HG03196 (cell line): Measurements from ENCODE around the gene ANAPC10.
A peak's percentile ranks its signal among the peaks of the same experiment; 100 is the strongest.

Source experiments
- ATAC-seq: cut with Tn5 transposase; IDR thresholded peaks from one replicate; pipeline ENCODE4 v1.9.1; 2021; ENCODE audit not compliant: unreplicated experiment

ANAPC10 gene

DNA sequence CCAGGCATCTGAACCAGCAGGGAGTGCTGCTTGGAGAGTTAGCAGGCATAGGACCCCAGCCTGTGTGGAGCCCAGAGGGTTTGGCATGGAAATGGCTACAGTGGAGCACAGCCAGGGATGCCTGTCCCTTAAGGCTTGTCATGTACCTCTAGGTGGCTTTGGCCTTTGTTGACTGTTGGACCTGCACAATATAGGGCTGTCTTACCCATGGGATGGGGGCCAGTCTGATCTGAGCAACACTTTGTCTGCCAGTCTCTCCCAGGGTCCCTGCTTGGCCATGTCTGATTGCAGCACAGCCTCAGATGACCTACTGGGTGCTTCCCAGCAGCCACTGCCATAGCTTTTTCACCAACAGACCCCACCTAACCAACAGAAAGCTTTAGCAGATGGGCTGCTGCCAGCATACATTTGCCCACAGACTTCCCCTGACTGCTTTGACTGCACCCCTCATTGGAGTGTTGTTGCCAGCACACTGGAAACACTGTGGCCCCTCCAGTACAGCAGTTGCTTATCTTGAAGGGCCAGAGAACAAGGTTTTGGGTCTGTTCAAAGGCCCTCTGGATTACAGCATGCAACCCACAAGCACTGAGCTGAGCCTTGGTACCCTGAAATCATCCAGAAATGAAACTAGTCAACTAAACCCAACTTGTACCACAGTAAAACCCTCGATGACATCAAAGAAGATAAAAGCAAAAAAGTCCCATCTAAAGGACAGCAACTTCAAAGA lies 22.1 kb downstream of the ANAPC10 start:
- no peak for ATAC-seq

DNA sequence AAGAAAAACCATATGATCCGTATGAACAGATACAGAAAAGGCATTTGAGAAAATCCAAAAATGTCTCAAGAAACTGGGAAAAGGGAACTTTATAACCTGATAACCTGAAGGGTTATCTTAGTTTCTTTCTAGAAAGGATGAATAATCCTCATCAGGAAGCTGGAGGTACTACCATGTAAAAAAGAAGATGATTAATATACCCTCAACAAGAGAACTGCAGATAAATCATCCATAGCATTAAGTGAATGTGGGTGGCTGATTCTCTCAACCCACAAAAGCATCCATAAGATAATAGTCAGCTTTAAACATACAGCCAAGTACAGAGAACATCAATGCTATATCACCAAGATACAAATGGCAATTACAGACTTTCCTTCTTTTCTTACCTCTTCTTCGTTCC lies 26.4 kb downstream of the ANAPC10 start:
- ATAC-seq = no peak

DNA sequence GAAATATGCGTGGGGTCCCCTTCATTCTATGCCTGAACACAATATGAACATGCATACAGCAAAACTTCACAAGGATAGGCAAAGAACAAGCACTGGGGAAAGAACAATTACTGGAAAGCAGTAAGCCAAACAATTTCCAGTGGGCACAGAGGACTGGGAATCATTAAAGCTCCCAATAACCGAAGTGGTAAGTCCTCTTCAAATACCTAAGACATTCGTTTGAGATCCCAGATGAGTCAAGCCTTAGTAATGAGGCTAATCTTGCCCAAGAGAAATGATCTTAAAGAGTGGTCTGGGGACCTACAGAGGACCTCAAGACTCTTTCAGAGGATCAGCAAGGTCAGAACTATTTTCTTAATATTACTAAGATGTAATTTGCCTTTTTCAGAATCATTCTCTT lies 28.6 kb downstream of the ANAPC10 start:
- no peak for ATAC-seq

DNA sequence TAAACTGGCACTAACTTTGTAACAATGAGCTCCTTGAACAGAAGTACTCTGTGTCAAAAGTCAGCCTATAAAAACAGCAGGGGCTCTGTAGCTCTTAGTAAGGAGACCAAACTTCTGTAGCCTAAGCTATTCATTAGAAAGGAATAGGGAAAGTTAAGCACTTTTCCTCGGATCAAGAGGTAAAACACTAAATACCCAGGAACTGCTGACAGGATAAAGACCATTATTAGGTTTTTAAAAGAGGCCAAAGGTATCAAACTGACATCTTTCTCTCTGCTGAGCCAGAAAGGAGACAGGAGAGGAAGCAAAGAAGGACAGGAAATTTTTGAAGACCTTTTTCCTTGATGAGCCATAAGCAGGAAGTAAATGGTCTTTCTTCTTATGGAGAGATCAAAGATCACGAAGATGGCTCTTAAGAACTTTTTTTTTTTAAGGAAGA lies 31.9 kb downstream of the ANAPC10 start:
- no peak for ATAC-seq

DNA sequence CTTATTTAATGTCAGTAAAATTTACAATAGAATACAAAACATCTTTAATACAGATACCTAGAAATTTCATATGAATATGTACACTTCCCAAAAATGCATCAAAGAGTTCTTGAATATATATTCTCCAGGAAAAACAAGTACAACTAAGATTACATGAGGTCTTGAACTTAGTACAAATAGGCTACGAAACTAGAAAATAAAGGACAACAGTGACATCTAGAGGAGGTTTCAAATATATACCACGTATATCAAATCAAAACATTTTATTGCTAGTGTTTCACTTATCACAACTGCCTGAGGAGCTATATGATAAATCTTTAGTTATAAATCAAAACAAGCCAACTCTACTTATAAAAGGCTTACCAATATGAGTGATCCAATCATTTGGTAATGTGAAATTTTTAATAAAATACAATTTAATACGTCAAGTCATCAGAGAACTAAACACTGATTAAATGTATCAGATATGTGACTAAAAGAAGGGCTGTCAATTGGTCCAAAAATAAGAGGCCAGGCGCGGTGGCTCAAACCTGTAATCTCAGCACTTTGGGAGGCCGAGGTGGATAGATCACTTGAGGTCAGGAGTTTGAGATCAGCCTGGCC lies 36.6 kb downstream of the ANAPC10 start:
- peak; percentile 63 for ATAC-seq

DNA sequence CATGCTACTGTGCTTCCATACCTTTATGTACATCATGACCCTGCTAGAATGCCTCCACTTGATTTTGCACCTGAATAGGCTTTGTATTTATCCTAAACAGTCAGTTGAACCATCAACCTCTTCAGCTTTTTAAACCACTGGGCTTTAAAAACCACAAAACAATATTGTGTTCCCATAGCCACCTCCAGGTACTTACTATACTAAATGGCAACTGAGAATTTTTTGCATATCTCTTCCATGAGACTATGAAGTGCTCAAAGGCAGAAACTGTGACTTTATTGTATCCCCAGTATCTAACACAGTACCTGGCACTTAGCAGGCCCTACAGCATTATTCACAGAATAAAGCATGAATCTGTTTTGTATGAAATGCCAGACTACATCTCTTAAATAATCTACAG lies 39.7 kb downstream of the ANAPC10 start:
- no peak for ATAC-seq

DNA sequence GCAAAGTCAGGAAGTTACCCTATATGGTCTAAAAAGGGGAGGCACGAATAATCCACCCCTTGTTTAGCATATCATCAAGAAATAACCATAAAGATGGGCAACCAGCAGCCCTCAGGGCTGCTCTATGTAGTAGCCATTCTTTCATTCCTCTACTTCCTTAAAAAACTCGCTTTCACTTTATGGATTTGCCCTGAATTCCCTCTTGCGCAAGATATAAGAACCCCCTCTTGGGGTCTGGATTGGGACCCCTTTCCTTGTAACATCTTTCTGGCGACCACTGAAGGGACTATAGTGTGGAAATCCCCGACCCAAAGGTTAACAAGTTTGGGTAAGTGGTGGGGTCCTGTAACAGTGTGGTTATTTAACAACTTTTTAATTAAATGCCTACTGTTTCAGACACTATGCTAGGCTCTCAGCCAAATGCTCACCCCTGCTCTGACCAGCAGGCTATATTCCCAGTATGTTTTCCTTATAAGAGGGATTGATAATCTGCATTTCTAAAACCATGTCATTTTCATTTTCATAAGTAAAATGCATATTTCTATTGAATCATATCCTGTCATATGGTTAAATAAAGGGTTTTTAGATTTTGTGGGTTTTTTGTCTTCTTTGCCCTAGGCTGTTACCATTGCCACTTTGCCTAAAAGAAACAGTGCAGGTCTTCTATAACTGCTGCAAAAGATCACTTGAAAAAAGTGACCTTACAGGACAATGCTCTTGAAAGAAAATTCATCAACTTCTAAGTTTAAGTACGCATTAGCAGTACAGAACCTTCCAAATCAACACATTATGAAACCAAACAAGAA lies 41.5 kb downstream of the ANAPC10 start:
- no peak for ATAC-seq

DNA sequence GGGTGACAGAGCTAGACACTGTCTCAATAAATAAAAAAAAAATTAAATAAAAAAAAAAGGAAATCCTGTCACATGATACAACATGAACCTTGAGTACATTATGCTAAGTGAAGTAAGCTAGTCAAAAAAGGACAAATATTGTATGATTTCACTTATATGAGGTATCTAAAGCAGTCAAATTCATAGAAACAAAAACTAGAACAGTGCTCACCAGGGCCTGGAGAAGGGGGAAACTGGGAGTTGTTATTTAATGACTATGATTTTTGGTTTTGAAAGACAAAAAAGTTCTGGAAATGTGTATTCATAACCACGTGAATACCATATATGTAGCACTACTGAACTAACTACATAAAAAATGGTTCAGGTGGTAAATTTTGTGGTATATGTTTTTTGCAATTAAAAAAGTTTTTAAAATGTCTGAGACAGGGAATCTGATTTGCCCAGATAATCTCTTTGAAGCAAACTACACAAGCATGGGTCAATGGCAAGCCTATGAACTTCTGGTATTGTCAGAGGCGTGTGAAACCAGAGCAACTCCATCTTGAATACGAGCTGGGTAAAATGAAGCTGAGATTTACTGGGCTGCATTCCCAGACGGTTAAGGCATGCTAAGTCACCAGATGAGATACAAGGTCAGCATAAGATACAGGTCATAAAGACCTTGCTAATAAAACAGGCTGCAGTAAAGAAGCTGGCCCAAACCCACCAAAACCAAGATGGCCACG lies 42.3 kb downstream of the ANAPC10 start:
- ATAC-seq = no peak

DNA sequence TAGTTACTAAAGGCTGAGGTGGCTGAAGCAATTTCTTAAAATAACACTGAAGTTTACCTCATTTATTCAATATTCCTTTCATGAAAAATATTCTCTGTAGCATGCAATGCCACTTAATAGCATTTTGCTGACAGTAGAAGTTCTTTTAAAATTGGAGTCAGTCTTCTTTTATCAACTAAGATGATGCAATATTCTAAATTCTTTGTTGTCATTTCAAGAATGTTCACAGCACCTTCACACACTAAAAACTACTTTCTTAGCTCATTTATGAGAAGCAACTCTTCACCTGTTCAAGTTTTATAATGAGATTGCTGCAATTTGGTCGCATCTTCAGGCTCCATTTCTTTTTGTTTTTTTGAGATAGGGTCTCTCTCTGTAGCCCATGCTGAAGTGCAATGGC lies 48.8 kb downstream of the ANAPC10 start:
- ATAC-seq = no peak

DNA sequence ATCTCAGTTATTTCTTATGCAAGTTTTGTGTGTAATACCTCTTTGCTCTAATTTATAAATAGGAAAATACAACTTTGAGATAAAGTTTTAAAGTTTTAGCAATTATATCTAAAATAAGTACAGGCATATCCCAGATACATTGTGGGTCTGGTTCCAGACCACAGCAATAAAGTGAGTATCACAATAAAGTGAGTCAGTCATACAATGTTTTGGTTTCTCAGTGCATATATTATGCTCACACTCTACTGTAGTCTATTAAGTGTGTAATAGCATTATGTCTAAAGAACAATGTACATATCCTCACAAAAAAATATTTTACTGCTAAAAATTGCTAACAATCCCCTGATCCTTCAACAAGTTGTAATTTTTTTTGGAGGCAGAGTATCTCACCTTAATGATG lies 49.2 kb downstream of the ANAPC10 start:
- ATAC-seq = no peak

DNA sequence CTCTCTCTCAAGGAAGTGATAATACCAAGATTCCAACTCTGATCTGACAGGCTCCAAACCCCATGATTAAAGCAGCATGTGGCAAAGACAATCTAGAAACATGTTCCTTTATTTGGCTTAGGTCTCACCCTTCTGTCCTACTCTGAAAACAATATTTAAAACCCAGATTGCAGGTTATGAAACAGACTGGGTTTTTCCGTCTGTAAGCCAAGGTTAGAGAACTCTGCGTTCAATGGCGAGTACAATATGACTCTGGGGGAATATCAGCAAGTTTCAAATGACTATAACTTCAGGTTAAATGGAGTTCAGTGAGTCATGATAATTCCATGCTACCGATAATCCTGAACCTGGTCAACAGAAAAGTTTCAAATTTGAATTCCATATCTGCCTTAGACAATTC lies 50.8 kb downstream of the ANAPC10 start:
- no peak for ATAC-seq

DNA sequence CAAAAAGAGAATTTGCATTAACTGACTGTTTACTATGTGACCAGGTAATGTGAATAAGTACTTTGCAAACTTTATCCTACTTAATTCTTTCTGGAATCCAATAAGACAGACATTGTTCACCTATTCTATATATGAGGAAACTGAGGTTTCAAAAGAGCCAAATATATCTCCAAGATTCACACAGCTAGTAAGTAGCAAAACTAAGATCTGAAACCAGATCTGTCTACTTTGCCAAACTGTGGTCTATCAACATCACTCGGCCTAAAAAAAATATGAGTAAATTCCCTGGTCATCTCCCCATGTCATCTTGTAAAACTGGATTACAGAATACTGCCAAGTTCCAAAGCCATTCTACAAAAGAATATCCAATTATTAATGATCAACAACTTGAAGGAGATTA lies 52.8 kb downstream of the ANAPC10 start:
- ATAC-seq = no peak

DNA sequence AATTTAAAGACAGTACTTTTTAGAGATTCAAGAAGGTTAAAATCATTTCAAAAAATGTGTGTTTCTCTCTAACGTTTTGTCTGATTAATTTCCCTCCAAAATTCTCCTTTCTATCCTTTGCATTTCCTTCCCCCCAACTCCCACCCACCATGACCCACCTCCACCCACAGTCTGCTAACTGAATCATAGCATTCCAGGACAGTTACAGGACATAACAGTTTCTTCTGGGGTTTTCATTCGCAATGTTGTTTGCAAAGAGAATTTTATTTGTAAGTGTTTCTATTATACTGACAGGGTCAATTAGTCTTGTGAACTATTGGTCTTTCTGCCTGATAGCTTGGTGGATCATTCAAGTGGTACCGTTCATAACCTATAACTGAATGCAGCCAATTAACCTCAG lies 53.7 kb downstream of the ANAPC10 start:
- no peak for ATAC-seq

DNA sequence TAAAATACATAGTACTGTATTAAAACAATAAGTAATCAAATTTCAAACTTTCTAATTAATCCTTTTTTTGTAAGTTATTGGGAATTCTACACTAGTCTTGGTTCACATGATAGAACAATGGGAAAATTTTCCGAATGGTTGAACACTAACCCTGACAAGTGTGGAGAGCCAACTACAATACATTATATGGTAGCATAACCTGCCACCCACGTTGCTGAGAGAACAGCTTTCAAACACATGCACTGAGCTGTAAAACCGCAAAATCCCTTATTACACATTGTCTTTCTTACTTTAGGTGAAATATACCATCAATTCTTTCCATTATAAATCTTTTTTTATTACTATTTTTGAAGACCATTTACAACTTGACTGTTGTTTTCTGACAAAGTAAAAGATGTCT lies 54.7 kb downstream of the ANAPC10 start:
- no peak for ATAC-seq

DNA sequence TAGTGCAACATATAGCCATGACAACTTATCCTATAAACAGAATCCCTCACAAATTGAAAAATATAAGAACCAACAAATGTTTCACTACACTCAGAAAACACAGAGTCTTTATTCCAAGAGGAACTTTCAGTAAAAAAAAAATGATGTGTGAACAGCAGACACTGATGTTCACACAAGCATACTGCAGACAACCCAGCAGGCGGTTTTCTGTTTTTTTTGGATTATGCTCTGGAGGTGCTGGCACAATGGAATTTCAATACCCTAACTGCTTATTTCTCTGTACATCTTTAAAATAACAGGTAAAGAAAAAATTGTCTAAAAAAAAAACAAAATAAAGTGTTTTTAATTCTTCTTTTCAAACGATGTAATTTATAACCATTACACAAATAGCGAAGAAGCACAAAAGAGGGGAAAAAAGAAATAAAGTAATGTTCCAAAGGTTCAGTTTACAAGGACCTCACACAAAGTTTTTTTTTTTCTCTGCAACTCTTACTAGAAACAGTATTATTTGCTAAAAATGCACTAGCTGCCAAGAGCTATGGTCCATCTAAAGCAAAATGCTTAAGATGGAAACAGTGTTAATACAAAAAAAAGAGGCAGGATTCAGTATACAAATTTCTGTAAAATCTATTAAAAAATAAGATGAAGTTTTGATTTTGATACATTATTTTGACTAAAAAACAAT lies 55.3 kb downstream of the ANAPC10 start:
- no peak for ATAC-seq

DNA sequence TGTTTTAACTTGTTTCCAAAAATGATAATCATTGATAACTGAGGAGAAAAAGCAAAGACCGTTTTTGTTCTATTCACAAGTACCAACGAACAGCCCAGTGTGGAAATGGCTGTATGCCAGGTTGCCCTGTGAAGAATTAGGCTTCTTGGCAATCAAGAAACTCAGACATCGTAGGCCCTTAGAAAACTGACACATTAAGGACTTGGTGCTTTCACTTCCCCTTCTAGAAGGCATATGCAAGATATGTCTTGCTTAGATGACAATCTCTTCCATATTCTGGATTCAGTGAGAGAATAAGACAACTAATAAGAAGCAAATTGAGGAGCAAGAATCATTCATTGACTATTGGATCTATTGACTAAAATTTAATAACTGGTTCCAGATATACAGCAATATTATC lies 56.6 kb downstream of the ANAPC10 start:
- ATAC-seq = peak; percentile 97

DNA sequence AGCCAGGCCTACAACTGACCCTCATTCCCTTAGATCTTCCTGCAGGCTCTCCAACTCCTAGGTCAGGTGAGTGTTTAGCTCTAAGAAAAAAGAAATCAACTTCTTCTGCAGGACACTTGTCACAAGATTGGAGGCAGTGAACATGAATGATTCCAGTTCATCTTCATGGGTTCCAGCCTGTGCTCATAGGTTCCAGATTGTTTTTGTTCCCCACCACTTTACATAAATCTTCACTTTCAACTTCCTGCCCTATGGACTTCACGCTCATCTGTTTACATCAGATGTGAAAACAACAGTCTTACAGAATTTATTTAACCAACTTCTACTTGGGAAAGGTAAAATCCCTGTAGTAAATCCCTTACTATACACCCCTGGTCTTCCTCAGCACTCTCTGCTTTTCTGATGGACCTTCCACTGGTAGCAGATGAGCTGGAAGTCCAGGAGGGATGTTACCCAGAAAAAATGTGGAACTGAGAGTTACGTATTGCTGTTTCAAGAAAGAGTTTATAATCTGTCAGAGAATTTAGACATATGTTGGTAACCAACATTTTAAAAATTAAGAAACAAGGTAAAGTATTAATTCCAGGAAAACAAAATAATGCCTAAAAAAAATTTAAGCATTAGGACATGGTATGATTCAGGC lies 62.4 kb downstream of the ANAPC10 start:
- ATAC-seq = no peak

DNA sequence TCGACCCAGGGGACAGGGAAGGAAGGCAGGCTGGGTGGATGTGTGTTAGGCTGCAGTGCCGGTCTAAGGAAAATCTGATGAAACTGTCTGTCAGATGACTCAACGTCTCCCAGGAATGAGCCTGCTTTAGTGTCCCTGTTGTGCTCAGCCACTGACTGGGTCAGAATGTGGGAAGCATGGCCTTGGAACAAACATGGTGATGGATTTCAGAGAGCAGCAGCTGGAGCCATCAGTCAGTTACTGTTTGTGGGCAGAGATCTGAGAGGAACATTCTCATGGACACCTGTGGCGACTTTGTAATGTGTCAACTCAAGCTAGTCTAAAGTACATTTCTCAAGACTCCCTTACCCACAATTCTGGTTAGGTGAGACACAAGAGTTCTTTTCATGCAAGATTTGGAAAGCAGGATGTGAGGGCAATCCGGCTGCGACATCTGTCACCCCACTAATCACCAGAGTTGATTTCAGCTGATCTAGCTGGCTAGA lies 63.2 kb downstream of the ANAPC10 start:
- no peak for ATAC-seq

DNA sequence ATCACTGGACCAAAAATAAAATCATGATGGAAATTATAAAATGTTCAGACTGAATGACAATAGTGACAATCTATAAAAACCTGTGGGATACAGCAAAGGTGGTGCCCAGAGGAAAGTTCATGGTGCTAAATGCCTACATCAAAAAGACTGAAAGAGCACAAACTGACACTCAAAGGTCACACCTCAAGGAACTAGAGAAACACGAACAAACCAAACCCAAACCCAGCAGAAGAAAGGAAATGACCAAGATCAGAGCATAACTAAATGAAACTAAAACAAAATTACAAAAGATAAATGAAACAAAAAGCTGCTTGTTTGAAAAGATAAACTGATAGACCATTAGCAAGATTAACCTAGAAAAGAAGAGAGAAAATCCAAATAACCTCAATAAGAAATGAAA lies 78.7 kb downstream of the ANAPC10 start:
- peak; percentile 67 for ATAC-seq

DNA sequence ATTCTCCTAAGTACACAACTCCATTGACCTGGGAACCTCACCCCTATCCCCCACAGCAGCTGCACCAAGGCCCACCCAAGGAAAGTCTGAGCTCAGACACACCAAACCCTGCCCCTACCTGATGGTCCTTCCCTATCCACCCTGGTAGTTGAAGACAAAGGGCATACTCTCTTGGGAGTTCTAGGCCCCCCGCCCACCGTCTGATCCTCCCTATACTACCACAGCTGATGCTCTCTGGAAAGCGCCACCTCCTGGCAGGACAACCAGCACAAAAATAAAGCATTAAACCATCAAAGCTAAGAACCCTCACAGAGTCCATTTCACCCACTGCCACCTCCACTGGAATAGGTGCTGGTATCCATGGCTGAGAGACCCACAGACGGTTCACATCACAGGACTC lies 83.6 kb downstream of the ANAPC10 start:
- no peak for ATAC-seq
